ENCODE measurements around the gene RNF20. TPM values are rescaled to one million over a fixed set of nuclear protein-coding genes. Genes with fewer than 3 reads are reported as not detected.

The RNF20 gene
- total and polyA plus RNA-seq, 8 donors = 6.2 to 30.6 (median 24.0) TPM

- intact Hi-C loops (cut with DNase I) = no loop called here
- no peak for FAIRE-seq
Measured at GRCh38 chr9:101591787-101592446, 58.3 kb downstream of the RNF20 start.

GRCh38 chr9:101592788-101593187 lies 59.1 kb downstream of the RNF20 start:
- DNase-seq (no peak), FAIRE-seq (no peak), ATAC-seq (no peak)
- Histone ChIP-seq H3K4me3 (no peak overlapping the region), H3K36me3 (no peaks in the 10 kb centered on the region), H3K27ac (no peak overlapping the region), H3K9me3 (no peaks in the 10 kb centered on the region), H3K4me1 (no peaks in the 10 kb centered on the region), H3K27me3 (no peaks in the 10 kb centered on the region)
- intact Hi-C loops (cut with DNase I) = no loop called here
- no peak for TF ChIP-seq CTCF (IDR thresholded peaks at IDR 0.05)

More at GRCh38 chr9:101591787-101592446, 58.3 kb downstream of the RNF20 start:
- no peak overlapping the region for H3K27ac ChIP-seq
- H3K9me3 ChIP-seq = no peaks in the 10 kb centered on the region
- ATAC-seq (no peak), DNase-seq (no peak)
- no peak overlapping the region for H3K4me3 ChIP-seq
- H3K4me1 ChIP-seq = no peaks in the 10 kb centered on the region
- no peaks in the 10 kb centered on the region for H3K27me3 ChIP-seq
- no peak for TF ChIP-seq CTCF (IDR thresholded peaks at IDR 0.05)
- H3K36me3 ChIP-seq = no peaks in the 10 kb centered on the region

GRCh38 chr9:101593345-101593744 lies 59.7 kb downstream of the RNF20 start:
- 54 to 64% methylated on average over 2 of the region's 2 CpGs for WGBS, 2 donors
- Histone ChIP-seq H3K4me3 (no peak overlapping the region), H3K27me3 (no peaks in the 10 kb centered on the region), H3K36me3 (no peaks in the 10 kb centered on the region), H3K4me1 (no peaks in the 10 kb centered on the region), H3K27ac (no peak overlapping the region), H3K9me3 (no peaks in the 10 kb centered on the region)
- TF ChIP-seq CTCF (IDR thresholded peaks at IDR 0.05) = no peak
- DNase-seq (no peak), ATAC-seq (no peak), FAIRE-seq (no peak)
- intact Hi-C loops (cut with DNase I) = no loop called here

GRCh38 chr9:101594796-101595195 lies 61.1 kb downstream of the RNF20 start, which contains the start of gene PPP3R2:
Gene PPP3R2, minus strand, starts transcription at chr9:101594969. Its CDS starts 48 bp downstream, at chr9:101594921.
- 75 to 83% methylated on average over 19 of the region's 19 CpGs for WGBS, 2 donors
- Histone ChIP-seq H3K36me3 (no peaks in the 10 kb centered on the region), H3K4me1 (no peaks in the 10 kb centered on the region), H3K27me3 (no peaks in the 10 kb centered on the region), H3K4me3 (no peak within 1 kb of the TSS), H3K27ac (no peak within 1 kb of the TSS), H3K9me3 (no peaks in the 10 kb centered on the region)
- peak in 1 of 6 donors; percentile 45 for DNase-seq
- intact Hi-C loops (cut with DNase I) = no loop called here
- FAIRE-seq = no peak
- ATAC-seq = no peak
- no peak for TF ChIP-seq CTCF (IDR thresholded peaks at IDR 0.05)
